ENCODE data around the gene ANTXR1. TPM values are rescaled to one million over a fixed set of nuclear protein-coding genes. Genes with fewer than 3 reads are reported as not detected.

ANTXR1 gene
- total and polyA plus RNA-seq, 10 donors: 2.8 to 66.7 (median 36.9) TPM

DNA sequence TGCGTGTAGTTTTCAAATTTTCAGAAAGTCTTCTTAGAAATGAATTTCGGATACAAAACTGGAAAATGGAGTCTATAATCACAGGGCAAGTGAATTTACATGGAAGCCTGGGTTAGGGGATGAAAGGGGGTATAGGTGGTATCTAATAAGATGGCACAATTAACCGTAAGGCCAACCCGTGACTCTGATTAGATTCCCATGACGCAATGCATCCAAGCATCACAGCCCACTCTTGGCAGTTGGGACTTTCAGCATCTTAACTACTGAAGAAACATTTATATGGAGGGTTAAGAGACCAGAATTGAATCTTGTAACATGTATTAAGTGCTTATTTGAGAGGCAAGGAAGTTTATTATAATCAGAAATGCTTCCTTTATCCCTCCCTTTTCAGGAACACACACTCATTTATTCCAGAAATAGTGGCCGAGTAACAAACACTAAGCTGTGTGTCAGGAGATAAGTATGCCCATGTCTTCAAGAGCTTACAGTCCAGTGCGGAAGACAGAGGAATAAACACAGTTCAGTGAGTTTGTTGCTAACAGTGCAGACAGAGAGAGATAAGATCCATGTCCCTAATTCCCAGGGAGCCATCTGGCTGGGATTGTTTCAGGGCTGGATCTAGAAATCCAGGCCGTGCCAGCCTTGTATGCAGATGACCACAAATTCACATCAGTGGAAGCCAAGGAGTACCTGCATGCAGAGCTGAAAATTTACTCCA is 151.2 kb downstream of the ANTXR1 start:
- intact Hi-C loops (cut with DNase I; ENCODE audit: low total_unique reads): no loop called here

DNA sequence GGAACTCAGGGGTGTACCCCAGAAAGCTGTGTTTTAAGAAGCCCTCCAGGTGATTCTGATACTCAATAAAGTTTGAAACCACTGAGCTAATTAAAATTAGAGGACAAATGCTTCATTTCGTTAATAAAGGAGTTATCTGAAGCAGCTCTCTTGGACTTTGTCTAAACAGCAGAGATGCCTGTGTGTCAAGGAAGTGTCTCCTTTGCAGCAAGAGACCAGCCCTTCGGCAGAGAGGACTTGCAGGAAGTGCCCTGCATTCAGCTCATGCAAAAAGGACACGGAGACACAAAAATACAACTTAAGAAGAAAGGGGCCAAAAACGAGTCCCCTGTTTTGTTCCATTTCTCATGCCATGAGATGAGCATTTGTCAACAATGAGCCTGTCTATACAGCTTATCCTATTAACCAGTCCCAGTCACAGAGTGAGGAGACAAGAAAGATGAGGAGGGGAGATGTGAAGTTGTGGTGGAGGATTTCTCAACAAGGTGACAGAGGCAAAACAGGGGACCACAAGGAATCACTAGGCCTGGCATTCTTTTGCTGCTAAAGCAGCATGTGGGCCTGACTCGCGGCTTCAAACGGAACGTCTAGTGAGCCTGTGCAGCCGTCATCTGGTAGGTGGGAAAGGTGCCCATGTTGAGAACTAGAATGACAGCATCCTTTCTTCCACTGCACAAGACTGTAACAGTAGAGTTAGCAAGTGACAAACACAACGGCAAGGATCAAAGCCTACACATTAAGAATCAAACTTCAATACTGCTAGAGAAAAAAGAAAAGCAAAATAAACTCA is 152.3 kb downstream of the ANTXR1 start:
- TF ChIP-seq POLR2A (IDR thresholded peaks at IDR 0.05): no peak
- no peak for TF ChIP-seq POLR2AphosphoS5 (IDR thresholded peaks at IDR 0.05)
- TF ChIP-seq, protein P1, sequence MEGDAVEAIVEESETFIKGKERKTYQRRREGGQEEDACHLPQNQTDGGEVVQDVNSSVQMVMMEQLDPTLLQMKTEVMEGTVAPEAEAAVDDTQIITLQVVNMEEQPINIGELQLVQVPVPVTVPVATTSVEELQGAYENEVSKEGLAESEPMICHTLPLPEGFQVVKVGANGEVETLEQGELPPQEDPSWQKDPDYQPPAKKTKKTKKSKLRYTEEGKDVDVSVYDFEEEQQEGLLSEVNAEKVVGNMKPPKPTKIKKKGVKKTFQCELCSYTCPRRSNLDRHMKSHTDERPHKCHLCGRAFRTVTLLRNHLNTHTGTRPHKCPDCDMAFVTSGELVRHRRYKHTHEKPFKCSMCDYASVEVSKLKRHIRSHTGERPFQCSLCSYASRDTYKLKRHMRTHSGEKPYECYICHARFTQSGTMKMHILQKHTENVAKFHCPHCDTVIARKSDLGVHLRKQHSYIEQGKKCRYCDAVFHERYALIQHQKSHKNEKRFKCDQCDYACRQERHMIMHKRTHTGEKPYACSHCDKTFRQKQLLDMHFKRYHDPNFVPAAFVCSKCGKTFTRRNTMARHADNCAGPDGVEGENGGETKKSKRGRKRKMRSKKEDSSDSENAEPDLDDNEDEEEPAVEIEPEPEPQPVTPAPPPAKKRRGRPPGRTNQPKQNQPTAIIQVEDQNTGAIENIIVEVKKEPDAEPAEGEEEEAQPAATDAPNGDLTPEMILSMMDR (IDR thresholded peaks at IDR 0.05 in 8 of 11, conservative IDR thresholded peaks at IDR 0.05 in 3 of 11): no peak
- H3K4me1 ChIP-seq: peaks cover 6 to 45% (median 20%) of the 10 kb centered on the region in 6 donors
- peak overlapping the region in 7 of 8 donors; percentile 9 to 80 (median 57) for H3K27ac ChIP-seq
- no peak overlapping the region for H3K4me3 ChIP-seq
- no peak for DNase-seq
- WGBS, 5 donors: 54 to 63% (median 58%) methylated on average over 10 of the region's 10 CpGs
- no peaks in the 10 kb centered on the region for H3K36me3 ChIP-seq
- H3K9me3 ChIP-seq: no peaks in the 10 kb centered on the region
- intact Hi-C loops (cut with DNase I; ENCODE audit: low total_unique reads): no loop called here
- H3K27me3 ChIP-seq (replicated peaks in 1 of 7): peaks cover 0 to 6% (median 0%) of the 10 kb centered on the region in 7 donors

More for the DNA sequence above, 151.2 kb downstream of the ANTXR1 start:
- Histone ChIP-seq H3K4me3 (no peak overlapping the region), H3K27ac (peak overlapping the region in 7 of 8 donors; percentile 23 to 80 (median 67)), H3K36me3 (no peaks in the 10 kb centered on the region), H3K27me3 (replicated peaks in 1 of 7) (peaks cover 0 to 6% (median 0%) of the 10 kb centered on the region in 7 donors), H3K9me3 (no peaks in the 10 kb centered on the region), H3K4me1 (peaks cover 6 to 45% (median 20%) of the 10 kb centered on the region in 6 donors)
- TF ChIP-seq, protein P1 (IDR thresholded peaks at IDR 0.05 in 8 of 11, conservative IDR thresholded peaks at IDR 0.05 in 3 of 11): no peak
- no peak for TF ChIP-seq POLR2A (IDR thresholded peaks at IDR 0.05)
- WGBS, 5 donors: 71 to 88% (median 79%) methylated on average over 8 of the region's 8 CpGs
- DNase-seq: no peak

DNA sequence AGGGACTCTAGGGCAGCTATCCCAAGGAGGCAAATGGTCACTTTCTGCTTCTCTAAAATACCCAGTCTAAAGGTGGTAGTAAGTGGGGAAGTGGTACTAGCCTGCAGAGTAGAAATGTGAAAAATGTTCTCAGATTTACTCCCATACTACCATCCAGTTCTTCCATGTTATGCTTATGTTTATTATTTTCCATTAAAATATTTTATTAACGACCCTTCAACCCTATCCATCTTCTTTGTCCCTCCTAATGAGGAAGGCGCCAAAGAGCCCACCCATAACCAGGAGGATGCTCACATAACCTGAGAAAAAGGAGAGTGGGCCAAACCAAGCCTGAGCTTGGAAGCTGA is 153.5 kb downstream of the ANTXR1 start:
- H3K4me1 ChIP-seq: peaks cover 6 to 45% (median 20%) of the 10 kb centered on the region in 6 donors
- no peaks in the 10 kb centered on the region for H3K36me3 ChIP-seq
- WGBS, 5 donors: 80 to 90% (median 86%) methylated on average over 2 of the region's 2 CpGs
- no peak overlapping the region for H3K27ac ChIP-seq
- H3K4me3 ChIP-seq: no peak overlapping the region
- intact Hi-C loops (cut with DNase I; ENCODE audit: low total_unique reads): no loop called here
- peaks cover 0 to 6% (median 0%) of the 10 kb centered on the region in 7 donors for H3K27me3 ChIP-seq (replicated peaks in 1 of 7)
- TF ChIP-seq, protein P1 (IDR thresholded peaks at IDR 0.05 in 8 of 11, conservative IDR thresholded peaks at IDR 0.05 in 3 of 11): no peak
- TF ChIP-seq POLR2A (IDR thresholded peaks at IDR 0.05) (no peak), POLR2AphosphoS5 (IDR thresholded peaks at IDR 0.05) (no peak)
- no peak for DNase-seq
- H3K9me3 ChIP-seq: no peaks in the 10 kb centered on the region

Measured in spleen (tissue), 11 donors.